GM19023 (cell line): ENCODE measurements around the gene SRPK3.
"Not testable (repeated sequence)": the region's sequence is repeated elsewhere in the genome, so short reads cannot be mapped to it uniquely, and the experiment has no call there.

ENCODE experiments used
- ATAC-seq: cut with Tn5 transposase; IDR thresholded peaks from one replicate; pipeline ENCODE4 v1.9.1; 2021; ENCODE audit warnings: mild to moderate bottlenecking, moderate library complexity; ENCODE audit not compliant: unreplicated experiment

The SRPK3 gene

GRCh38 chrX:153780678-153781427 is at the start of gene SRPK3:
Gene SRPK3, plus strand, starts transcription at chrX:153781041. Its CDS starts 46 bp downstream, at chrX:153781087.
- ATAC-seq: no peak

- no peak for ATAC-seq
These were observed 49.6 kb upstream of the SRPK3 start for GRCh38 chrX:153731117-153731844.

GRCh38 chrX:153731845-153732215 is 49.0 kb upstream of the SRPK3 start:
- ATAC-seq: no peak

- no peak for ATAC-seq
These were observed 48.4 kb upstream of the SRPK3 start for GRCh38 chrX:153732401-153732800.

GRCh38 chrX:153733651-153734240 is 47.1 kb upstream of the SRPK3 start:
- no peak for ATAC-seq

GRCh38 chrX:153734871-153735270 is 46.0 kb upstream of the SRPK3 start:
- no peak for ATAC-seq

- ATAC-seq: no peak
These were observed 45.6 kb upstream of the SRPK3 start for GRCh38 chrX:153735274-153735673.

GRCh38 chrX:153736071-153736820 is 44.6 kb upstream of the SRPK3 start:
- ATAC-seq: no peak

- ATAC-seq: no peak
These were observed 43.9 kb upstream of the SRPK3 start for GRCh38 chrX:153736871-153737441.

- ATAC-seq: no peak
These were observed 42.7 kb upstream of the SRPK3 start for GRCh38 chrX:153738056-153738605.

- ATAC-seq: no peak
These were observed 40.9 kb upstream of the SRPK3 start for GRCh38 chrX:153739754-153740486.

GRCh38 chrX:153740631-153741222 is 40.1 kb upstream of the SRPK3 start:
- no peak for ATAC-seq

- ATAC-seq: no peak
These were observed 39.4 kb upstream of the SRPK3 start for GRCh38 chrX:153741446-153741845.

GRCh38 chrX:153742111-153742510 is 38.7 kb upstream of the SRPK3 start:
- ATAC-seq: not testable (repeated sequence)

- not testable (repeated sequence) for ATAC-seq
These were observed 37.9 kb upstream of the SRPK3 start for GRCh38 chrX:153742796-153743467.

- not testable (repeated sequence) for ATAC-seq
These were observed 37.2 kb upstream of the SRPK3 start for GRCh38 chrX:153743468-153744209.

- no peak for ATAC-seq
These were observed 36.4 kb upstream of the SRPK3 start for GRCh38 chrX:153744210-153745066.
